ENCODE data around the gene TRIM47.

GRCh38 chr17:75875940-75876189, 2.5 kb downstream of the TRIM47 start:
- TF ChIP-seq EZH2 (IDR thresholded peaks at IDR 0.05; ENCODE audit: borderline replicate concordance, low read depth, low read length, poor library complexity, severe bottlenecking) (no peak), CTCF (conservative IDR thresholded peaks at IDR 0.05; ENCODE audit: low read depth, low read length) (no peak)

Data from A673 (cell line).